GM13976 (cell line): ENCODE results near the gene COMMD2.

Source experiments
- DNase-seq: peaks from one replicate; pipeline ENCODE4 v3.0.0; 2012; ENCODE audit warnings: low spot score
- CTCF ChIP-seq: IDR thresholded peaks from 2 replicates; pipeline ENCODE4 v1.5.1; 2012; ENCODE audit warnings: borderline replicate concordance, mild to moderate bottlenecking; ENCODE audit not compliant: insufficient read depth; ENCODE audit errors: extremely low read depth, missing control alignments, control extremely low read depth
- in situ Hi-C: fragments of 300-500 bp; cut with MboI; formaldehyde crosslinking; loops from one replicate; pipeline ENCODE4 v1.12.0; 2022; ENCODE audit warnings: low sequenced_read_pairs, mixed read lengths, inconsistent platforms; ENCODE audit not compliant: unreplicated experiment

COMMD2 gene

DNA sequence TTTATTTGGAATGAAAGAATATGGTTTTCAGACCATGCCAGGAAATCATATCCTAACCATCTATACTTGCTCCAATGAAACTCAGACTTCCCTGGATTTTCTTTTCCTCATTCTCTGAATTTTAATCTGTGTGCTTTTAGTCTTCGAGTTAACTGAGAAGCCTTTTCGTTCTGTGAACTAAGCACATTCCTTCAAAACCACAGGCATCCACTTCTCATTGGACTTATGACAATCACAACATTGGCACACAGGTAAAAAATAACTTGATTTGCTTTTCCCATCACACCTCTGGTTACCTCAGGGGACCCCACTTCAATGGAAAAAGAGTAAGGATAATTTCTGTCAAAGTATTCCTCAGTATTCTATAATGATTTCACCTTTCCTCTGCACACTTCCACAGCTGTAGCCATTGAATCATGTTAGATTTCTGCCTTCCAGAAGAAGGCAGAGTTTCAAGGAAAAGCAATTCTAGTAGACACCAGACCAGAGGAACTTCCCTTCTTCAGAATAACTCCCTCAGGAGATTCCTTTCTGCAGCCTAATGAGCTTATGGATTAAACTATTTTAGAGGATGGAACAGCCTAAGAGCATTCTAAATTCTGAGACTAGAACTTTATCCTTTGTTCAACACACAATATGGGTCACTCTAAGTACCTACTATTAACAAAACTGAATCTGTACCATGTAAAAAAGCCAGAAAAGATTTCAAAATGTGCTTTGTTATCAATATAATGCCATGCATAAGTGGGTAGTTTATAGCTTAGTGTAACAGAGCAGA, 15.9 kb downstream of the COMMD2 start:
- in situ Hi-C loops, result no loop called here
- no peak for DNase-seq
- no peak for TF ChIP-seq CTCF

DNA sequence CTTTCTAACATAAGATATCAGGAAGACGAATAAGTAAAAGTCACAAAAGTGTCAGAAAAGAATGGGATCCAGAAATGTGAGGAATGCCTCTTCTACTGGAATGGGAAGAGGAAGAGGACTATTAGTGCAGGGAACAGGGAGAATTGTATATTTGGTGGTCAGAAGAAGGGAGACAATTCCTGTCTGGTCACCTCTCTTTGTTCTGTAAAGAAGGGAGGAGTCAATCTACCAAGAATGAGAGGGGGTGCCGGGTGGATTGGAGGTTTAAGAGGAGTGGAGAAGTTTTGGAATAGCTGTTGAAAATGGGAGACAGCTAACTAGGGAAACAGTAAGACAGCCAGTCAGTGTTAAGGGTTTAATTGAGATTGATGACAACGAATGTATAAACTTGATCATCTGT, 20.1 kb downstream of the COMMD2 start:
- TF ChIP-seq CTCF, result no peak
- no peak for DNase-seq
- in situ Hi-C loops, result no loop called here

GRCh38 chr3:149727656-149728055, 24.6 kb downstream of the COMMD2 start:
- no peak for TF ChIP-seq CTCF
- no peak for DNase-seq
- in situ Hi-C loops, result no loop called here

DNA sequence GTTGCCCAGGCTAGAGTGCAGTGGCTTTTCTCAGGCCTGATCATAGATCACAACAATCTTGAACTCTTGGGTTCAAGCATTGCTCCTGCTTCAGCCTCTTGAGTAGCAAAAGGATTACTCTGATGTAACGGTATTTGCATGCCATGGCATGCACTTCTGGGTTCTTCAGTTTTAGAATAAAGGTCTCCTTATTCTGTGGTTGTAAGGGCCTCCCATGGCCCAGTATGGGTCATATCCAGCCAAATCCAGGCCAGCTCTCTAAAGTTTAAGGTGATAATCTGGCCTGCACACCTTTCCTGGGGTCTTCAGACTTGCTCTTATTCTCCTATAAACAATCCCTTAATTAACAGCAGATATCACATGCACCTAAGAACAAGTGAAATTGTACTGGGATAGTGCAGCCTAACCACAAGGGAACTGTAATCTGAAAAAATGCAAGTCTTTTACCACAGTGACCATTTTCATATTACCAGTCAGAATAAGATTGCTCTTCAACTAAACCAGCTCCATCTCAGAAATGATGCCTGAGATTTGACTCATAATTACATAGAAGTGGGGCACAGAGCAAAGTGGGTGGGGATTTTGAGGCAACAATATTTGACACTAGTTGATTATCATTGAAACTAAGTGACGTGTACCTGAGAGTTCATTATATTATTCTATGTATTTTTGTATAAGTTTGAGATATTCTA, 25.4 kb downstream of the COMMD2 start:
- in situ Hi-C loops, result no loop called here
- no peak for TF ChIP-seq CTCF
- DNase-seq, result peak; percentile 35

DNA sequence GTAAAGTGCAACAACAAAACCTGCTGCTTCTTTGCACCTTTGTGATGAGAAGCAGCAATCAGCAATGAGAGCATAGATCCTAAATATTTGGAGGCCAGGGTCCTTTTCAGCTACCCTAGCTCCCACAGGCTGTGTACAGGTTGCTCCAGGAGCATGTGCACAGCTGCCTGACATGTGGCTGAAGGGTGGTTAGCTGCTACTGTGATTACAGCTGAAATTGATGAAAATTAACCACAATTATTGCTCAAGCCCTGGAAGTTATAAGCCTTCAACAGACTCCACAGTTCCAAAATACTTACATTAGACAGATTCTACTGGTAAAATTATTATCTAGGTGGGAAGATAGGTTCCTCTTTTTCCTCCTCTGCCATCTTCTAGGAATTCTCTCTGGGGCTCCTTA, 28.5 kb downstream of the COMMD2 start:
- no peak for TF ChIP-seq CTCF
- in situ Hi-C loops, result no loop called here
- DNase-seq, result no peak

DNA sequence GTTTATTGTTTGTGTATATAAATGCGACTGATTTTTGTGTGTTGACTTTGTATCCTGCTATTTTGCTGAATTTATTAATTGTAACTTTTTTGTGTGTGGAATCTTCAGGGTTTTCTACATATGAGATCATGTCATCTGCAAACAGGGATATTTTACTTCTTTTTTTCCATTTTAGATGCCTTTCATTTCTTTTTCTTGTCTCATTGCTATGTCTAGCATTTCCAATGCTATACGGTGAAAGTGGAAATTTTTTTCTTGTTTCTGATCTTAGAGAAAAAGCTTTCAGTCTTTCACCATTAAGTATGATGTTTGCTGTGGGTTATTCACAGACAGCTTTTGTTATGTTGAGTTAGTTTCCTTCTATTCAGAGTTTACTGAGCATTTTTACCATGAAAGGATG, 31.4 kb downstream of the COMMD2 start:
- in situ Hi-C loops, result no loop called here
- no peak for DNase-seq
- TF ChIP-seq CTCF, result no peak
